Neural cell (in vitro differentiated cells): Measurements from ENCODE around the gene STOML2. TPM values are rescaled to one million over a fixed set of nuclear protein-coding genes. Genes with fewer than 3 reads are reported as not detected.
"Not testable (repeated sequence)": the region's sequence is repeated elsewhere in the genome, so short reads cannot be mapped to it uniquely, and the experiment has no call there.

ENCODE experiments used
- H2AFZ ChIP-seq: fragments of 200-600, 300-800 bp; sonication (generic), shearing (Covaris generic); 2 replicates; pipeline ENCODE4 v1.6.0; 2014; ENCODE audit warnings: low read depth, mild to moderate bottlenecking, antibody characterized with exemption, low read length, moderate library complexity
- H3F3A ChIP-seq: fragments of 200-600 bp; shearing (Covaris generic); 2 replicates; pipeline ENCODE4 v1.6.1; 2016; ENCODE audit warnings: mild to moderate bottlenecking, moderate library complexity, mixed read lengths, antibody characterized with exemption, low read length; ENCODE audit not compliant: insufficient read depth, poor library complexity, severe bottlenecking
- H3K27ac ChIP-seq: fragments of 200-600, 300-800 bp; sonication (generic), shearing (Covaris generic); 2 replicates; pipeline ENCODE4 v1.5.1; 2014; ENCODE audit warnings: mild to moderate bottlenecking, low read length, moderate library complexity
- H3K27me3 ChIP-seq: fragments of 300-800, 200-600 bp; sonication (generic), shearing (Covaris generic); 2 replicates; pipeline ENCODE4 v1.6.0; 2014; ENCODE audit warnings: mild to moderate bottlenecking, low read depth, low read length, moderate library complexity; ENCODE audit not compliant: insufficient read depth
- H3K36me3 ChIP-seq: fragments of 300-800, 200-600 bp; sonication (generic), shearing (Covaris generic); 2 replicates; pipeline ENCODE4 v1.5.1; 2014; ENCODE audit warnings: mild to moderate bottlenecking, antibody characterized with exemption, low read length, moderate library complexity; ENCODE audit not compliant: insufficient read depth
- H3K4me2 ChIP-seq: fragments of 300-800, 200-600 bp; sonication (generic), shearing (Covaris generic); 2 replicates; pipeline ENCODE4 v1.6.0; 2014; ENCODE audit warnings: mild to moderate bottlenecking, low read length
- H3K4me3 ChIP-seq: fragments of 300-800, 200-600 bp; sonication (generic), shearing (Covaris generic); 2 replicates; pipeline ENCODE4 v1.5.1; 2014; ENCODE audit warnings: mild to moderate bottlenecking, low read length, moderate library complexity
- H3K79me2 ChIP-seq: fragments of 200-600 bp; shearing (Covaris generic); replicated peaks from 2 replicates; pipeline ENCODE4 v1.6.0; 2014; ENCODE audit warnings: mild to moderate bottlenecking, low read length, moderate library complexity; ENCODE audit not compliant: insufficient read depth
- H3K9ac ChIP-seq: fragments of 300-800, 200-600 bp; sonication (generic), shearing (Covaris generic); 2 replicates; pipeline ENCODE4 v1.6.1; 2016; ENCODE audit warnings: mild to moderate bottlenecking, low read length, mixed read lengths
- H3K9me2 ChIP-seq: fragments of 200-600 bp; shearing (Covaris generic); 2 replicates; pipeline ENCODE4 v1.6.1; 2016; ENCODE audit warnings: mild to moderate bottlenecking, low read length, mixed read lengths; ENCODE audit not compliant: insufficient read depth
- H3K9me3 ChIP-seq: fragments of 200-600, 300-800 bp; sonication (generic), shearing (Covaris generic); 2 replicates; pipeline ENCODE4 v1.6.1; 2016; ENCODE audit warnings: mild to moderate bottlenecking, mixed run types, low read length, moderate library complexity, mixed read lengths
- H4K20me1 ChIP-seq: fragments of 200-600 bp; shearing (Covaris generic); 2 replicates; pipeline ENCODE4 v1.6.1; 2016; ENCODE audit warnings: mild to moderate bottlenecking, mixed run types; ENCODE audit not compliant: insufficient read depth
- EP300 ChIP-seq: fragments of 450-650 bp; conservative IDR thresholded peaks from 2 replicates; pipeline ENCODE4 v1.6.1; 2014; ENCODE audit warnings: antibody characterized with exemption, mild to moderate bottlenecking, moderate library complexity; ENCODE audit not compliant: poor library complexity, severe bottlenecking
- EZH2 ChIP-seq: fragments of 200-600, 300-800 bp; shearing (Covaris generic), sonication (generic); IDR thresholded peaks from 2 replicates; pipeline ENCODE4 v1.6.1; 2014; ENCODE audit warnings: antibody characterized with exemption, low read length, borderline replicate concordance, mild to moderate bottlenecking; ENCODE audit not compliant: insufficient read depth, poor library complexity, severe bottlenecking
- MXI1 ChIP-seq: fragments of 450-650 bp; conservative IDR thresholded peaks from 2 replicates; pipeline ENCODE4 v1.6.1; 2014; ENCODE audit warnings: antibody characterized with exemption, mild to moderate bottlenecking; ENCODE audit not compliant: poor library complexity, severe bottlenecking
- POLR2AphosphoS5 ChIP-seq: IDR thresholded peaks from 2 replicates; pipeline ENCODE4 v1.6.1; 2012
- RAD21 ChIP-seq: fragments of 450-650 bp; conservative IDR thresholded peaks from 2 replicates; pipeline ENCODE4 v1.6.1; 2014; ENCODE audit warnings: antibody characterized with exemption, mild to moderate bottlenecking, moderate library complexity
- SMC3 ChIP-seq: fragments of 450-650 bp; conservative IDR thresholded peaks from 2 replicates; pipeline ENCODE4 v1.6.1; 2014; ENCODE audit warnings: antibody characterized with exemption, mild to moderate bottlenecking, moderate library complexity; ENCODE audit not compliant: poor library complexity
- TAF1 ChIP-seq: IDR thresholded peaks from 2 replicates; pipeline ENCODE4 v1.6.1; 2012; ENCODE audit warnings: low read depth
- polyA minus RNA-seq: library from RNA; depleted of rRNA, polyadenylated mRNA; stranded (reverse); fragments of >200 nt; gene quantifications from 2 replicates; pipeline ENCODE4 v1.2.3, GENCODE V29; 2014
- polyA plus RNA-seq: library from polyadenylated mRNA; depleted of rRNA; stranded (reverse); fragments of >200 nt; gene quantifications from 2 replicates; pipeline ENCODE4 v1.2.3, GENCODE V29; 2014
- TF ChIP-seq, protein P1 (sequence below): fragments of 450-650 bp; IDR thresholded peaks from 2 replicates; pipeline ENCODE4 v1.5.1; 2014; ENCODE audit warnings: antibody characterized with exemption, mild to moderate bottlenecking, moderate library complexity; ENCODE audit not compliant: poor library complexity, severe bottlenecking
- TF ChIP-seq, protein P2 (sequence below): IDR thresholded peaks from 2 replicates; pipeline ENCODE4 v1.6.1; 2012; ENCODE audit warnings: borderline replicate concordance

The STOML2 gene
- polyA plus RNA-seq, result 98.3 and 98.5 TPM in 2 replicates
- 41.6 and 47.2 TPM in 2 replicates for polyA minus RNA-seq

GRCh38 chr9:35102769-35103659 is at the start of gene STOML2:
Gene STOML2, minus strand, starts transcription at chr9:35103131. Its CDS starts 37 bp downstream, at chr9:35103094.
- TF ChIP-seq, protein P1, sequence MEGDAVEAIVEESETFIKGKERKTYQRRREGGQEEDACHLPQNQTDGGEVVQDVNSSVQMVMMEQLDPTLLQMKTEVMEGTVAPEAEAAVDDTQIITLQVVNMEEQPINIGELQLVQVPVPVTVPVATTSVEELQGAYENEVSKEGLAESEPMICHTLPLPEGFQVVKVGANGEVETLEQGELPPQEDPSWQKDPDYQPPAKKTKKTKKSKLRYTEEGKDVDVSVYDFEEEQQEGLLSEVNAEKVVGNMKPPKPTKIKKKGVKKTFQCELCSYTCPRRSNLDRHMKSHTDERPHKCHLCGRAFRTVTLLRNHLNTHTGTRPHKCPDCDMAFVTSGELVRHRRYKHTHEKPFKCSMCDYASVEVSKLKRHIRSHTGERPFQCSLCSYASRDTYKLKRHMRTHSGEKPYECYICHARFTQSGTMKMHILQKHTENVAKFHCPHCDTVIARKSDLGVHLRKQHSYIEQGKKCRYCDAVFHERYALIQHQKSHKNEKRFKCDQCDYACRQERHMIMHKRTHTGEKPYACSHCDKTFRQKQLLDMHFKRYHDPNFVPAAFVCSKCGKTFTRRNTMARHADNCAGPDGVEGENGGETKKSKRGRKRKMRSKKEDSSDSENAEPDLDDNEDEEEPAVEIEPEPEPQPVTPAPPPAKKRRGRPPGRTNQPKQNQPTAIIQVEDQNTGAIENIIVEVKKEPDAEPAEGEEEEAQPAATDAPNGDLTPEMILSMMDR, result peak; percentile 52
- TF ChIP-seq EP300 (peak; percentile 84), MXI1 (peak; percentile 95), EZH2 (no peak), SMC3 (peak; percentile 50), TAF1 (peak; percentile 91), RAD21 (no peak), POLR2AphosphoS5 (peak; percentile 89)
- TF ChIP-seq, protein P2, sequence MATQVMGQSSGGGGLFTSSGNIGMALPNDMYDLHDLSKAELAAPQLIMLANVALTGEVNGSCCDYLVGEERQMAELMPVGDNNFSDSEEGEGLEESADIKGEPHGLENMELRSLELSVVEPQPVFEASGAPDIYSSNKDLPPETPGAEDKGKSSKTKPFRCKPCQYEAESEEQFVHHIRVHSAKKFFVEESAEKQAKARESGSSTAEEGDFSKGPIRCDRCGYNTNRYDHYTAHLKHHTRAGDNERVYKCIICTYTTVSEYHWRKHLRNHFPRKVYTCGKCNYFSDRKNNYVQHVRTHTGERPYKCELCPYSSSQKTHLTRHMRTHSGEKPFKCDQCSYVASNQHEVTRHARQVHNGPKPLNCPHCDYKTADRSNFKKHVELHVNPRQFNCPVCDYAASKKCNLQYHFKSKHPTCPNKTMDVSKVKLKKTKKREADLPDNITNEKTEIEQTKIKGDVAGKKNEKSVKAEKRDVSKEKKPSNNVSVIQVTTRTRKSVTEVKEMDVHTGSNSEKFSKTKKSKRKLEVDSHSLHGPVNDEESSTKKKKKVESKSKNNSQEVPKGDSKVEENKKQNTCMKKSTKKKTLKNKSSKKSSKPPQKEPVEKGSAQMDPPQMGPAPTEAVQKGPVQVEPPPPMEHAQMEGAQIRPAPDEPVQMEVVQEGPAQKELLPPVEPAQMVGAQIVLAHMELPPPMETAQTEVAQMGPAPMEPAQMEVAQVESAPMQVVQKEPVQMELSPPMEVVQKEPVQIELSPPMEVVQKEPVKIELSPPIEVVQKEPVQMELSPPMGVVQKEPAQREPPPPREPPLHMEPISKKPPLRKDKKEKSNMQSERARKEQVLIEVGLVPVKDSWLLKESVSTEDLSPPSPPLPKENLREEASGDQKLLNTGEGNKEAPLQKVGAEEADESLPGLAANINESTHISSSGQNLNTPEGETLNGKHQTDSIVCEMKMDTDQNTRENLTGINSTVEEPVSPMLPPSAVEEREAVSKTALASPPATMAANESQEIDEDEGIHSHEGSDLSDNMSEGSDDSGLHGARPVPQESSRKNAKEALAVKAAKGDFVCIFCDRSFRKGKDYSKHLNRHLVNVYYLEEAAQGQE, result peak; percentile 97
- H3K4me2 ChIP-seq, result peak within 1 kb of the TSS; percentile 68
- H3K9me2 ChIP-seq, result no peaks in the 10 kb centered on the region
- peak within 1 kb of the TSS; percentile 72 for H3K9ac ChIP-seq
- peak within 1 kb of the TSS; percentile 77 for H3K4me3 ChIP-seq
- peak within 1 kb of the TSS; percentile 75 for H2AFZ ChIP-seq
- H3F3A ChIP-seq, result peaks cover 7% of the 10 kb centered on the region
- H3K79me2 ChIP-seq, result peaks cover 11% of the 10 kb centered on the region
- no peaks in the 10 kb centered on the region for H3K27me3 ChIP-seq
- H4K20me1 ChIP-seq, result no peaks in the 10 kb centered on the region
- H3K9me3 ChIP-seq, result no peaks in the 10 kb centered on the region
- H3K36me3 ChIP-seq, result no peaks in the 10 kb centered on the region
- H3K27ac ChIP-seq, result peak within 1 kb of the TSS; percentile 91

GRCh38 chr9:35147941-35148563 is 45.1 kb upstream of the STOML2 start:
- not testable (repeated sequence) for H4K20me1 ChIP-seq, H3K79me2 ChIP-seq, H2AFZ ChIP-seq, H3K4me3 ChIP-seq, H3K4me2 ChIP-seq, H3K27me3 ChIP-seq, H3F3A ChIP-seq, H3K9me3 ChIP-seq, H3K9me2 ChIP-seq, H3K27ac ChIP-seq, H3K9ac ChIP-seq, H3K36me3 ChIP-seq
